ENCODE data around the gene NR1I2.

- TF ChIP-seq EZH2 (IDR thresholded peaks at IDR 0.05) (no peak), POLR2AphosphoS5 (IDR thresholded peaks at IDR 0.05; ENCODE audit: borderline replicate concordance, low read depth, low read length) (no peak), FOXP2 (optimal IDR thresholded peaks at IDR 0.05; ENCODE audit: control extremely low read depth, extremely low read length, insufficient read depth) (no peak)
Measured at GRCh38 chr3:119841808-119842471, 60.0 kb downstream of the NR1I2 start.
